ENCODE data around the gene TEDC1.

TEDC1 gene

GRCh38 chr14:105484069-105484996 lies 6.7 kb upstream of the TEDC1 start:
- FAIRE-seq: no peak

GRCh38 chr14:105484997-105485393 lies 6.1 kb upstream of the TEDC1 start:
- DNase-seq (ENCODE audit: low spot score) (no peak), FAIRE-seq (no peak)

More at GRCh38 chr14:105484069-105484996, 6.7 kb upstream of the TEDC1 start:
- no peak for DNase-seq (ENCODE audit: low spot score)

- no peak for FAIRE-seq
- no peak for DNase-seq (ENCODE audit: low spot score)
These were observed 5.3 kb upstream of the TEDC1 start for GRCh38 chr14:105485739-105486162.

GRCh38 chr14:105486163-105486973 lies 4.7 kb upstream of the TEDC1 start, which contains the start of gene CRIP1:
Gene CRIP1 (plus strand): TSS chr14:105486886. CDS start chr14:105487260, 374 bp downstream.
- DNase-seq (ENCODE audit: low spot score) (no peak), FAIRE-seq (no peak)

- FAIRE-seq (no peak), DNase-seq (ENCODE audit: low spot score) (no peak)
These were observed 4.0 kb upstream of the TEDC1 start for GRCh38 chr14:105486974-105487448.

- DNase-seq (ENCODE audit: low spot score): no peak
- no peak for FAIRE-seq
These were observed 3.5 kb upstream of the TEDC1 start for GRCh38 chr14:105487449-105487985.

GRCh38 chr14:105487986-105488777 lies 2.9 kb upstream of the TEDC1 start:
- FAIRE-seq (no peak), DNase-seq (ENCODE audit: low spot score) (no peak)

- DNase-seq (ENCODE audit: low spot score): no peak
- FAIRE-seq: no peak
These were observed 2.1 kb upstream of the TEDC1 start for GRCh38 chr14:105488781-105489541.

GRCh38 chr14:105489542-105490266 lies 1.3 kb upstream of the TEDC1 start:
- FAIRE-seq (no peak), DNase-seq (ENCODE audit: low spot score) (peak; percentile 52)

GRCh38 chr14:105490267-105490571 lies 827 bp upstream of the TEDC1 start:
- no peak for FAIRE-seq
- DNase-seq (ENCODE audit: low spot score): no peak

GRCh38 chr14:105491366-105491973 lies 424 bp downstream of the TEDC1 start:
- FAIRE-seq: no peak
- peak; percentile 37 for DNase-seq (ENCODE audit: low spot score)

- FAIRE-seq (no peak), DNase-seq (ENCODE audit: low spot score) (no peak)
These were observed 1.3 kb downstream of the TEDC1 start for GRCh38 chr14:105492031-105492970.

- no peak for DNase-seq (ENCODE audit: low spot score)
- FAIRE-seq: no peak
These were observed 2.2 kb downstream of the TEDC1 start for GRCh38 chr14:105492971-105493871.

GRCh38 chr14:105493921-105494605 lies 3.0 kb downstream of the TEDC1 start:
- FAIRE-seq (no peak), DNase-seq (ENCODE audit: low spot score) (no peak)

- FAIRE-seq (no peak), DNase-seq (ENCODE audit: low spot score) (no peak)
These were observed 3.5 kb downstream of the TEDC1 start for GRCh38 chr14:105494606-105494929.

GRCh38 chr14:105495101-105495989 lies 4.3 kb downstream of the TEDC1 start:
- no peak for DNase-seq (ENCODE audit: low spot score)
- FAIRE-seq: no peak
